HepG2 (cell line): ENCODE measurements around the gene MAPK8IP3. TPM values are rescaled to one million over a fixed set of nuclear protein-coding genes. Genes with fewer than 3 reads are reported as not detected.

Source experiments
- AGO1 ChIP-seq: fragments of 200-400 bp; formaldehyde crosslinking; IDR thresholded peaks from 2 replicates; pipeline ENCODE4 v1.6.1; 2017; ENCODE audit warnings: mild to moderate bottlenecking, low read depth, low read length, moderate library complexity; ENCODE audit not compliant: poor library complexity, severe bottlenecking
- ARNTL ChIP-seq: sonication (generic); formaldehyde crosslinking; IDR thresholded peaks from 2 replicates; pipeline ENCODE4 v1.4.0; 2020; ENCODE audit warnings: mild to moderate bottlenecking, missing genetic modification reagents
- BCL6 ChIP-seq: IDR thresholded peaks from 2 replicates; pipeline ENCODE4 v1.6.1; 2016; ENCODE audit warnings: missing genetic modification reagents, missing compliant biosample characterization
- CBX5 ChIP-seq: sonication (generic); formaldehyde crosslinking; IDR thresholded peaks from 2 replicates; pipeline ENCODE4 v1.4.0; 2020; ENCODE audit warnings: missing genetic modification reagents, borderline replicate concordance
- ISL2 ChIP-seq: sonication (generic); formaldehyde crosslinking; IDR thresholded peaks from 2 replicates; pipeline ENCODE4 v1.5.0; 2020; ENCODE audit warnings: missing genetic modification reagents
- MAZ ChIP-seq, 2 experiments: sonication (generic) in 1 of 2; formaldehyde crosslinking in 1 of 2; IDR thresholded peaks; 2 replicates each; pipeline versions ENCODE4 v1.5.0 to v1.6.1; 2012 to 2020; ENCODE audit warnings: low read depth in 2 of 2, mild to moderate bottlenecking in 2 of 2, borderline replicate concordance in 1 of 2, improper control_type of control experiment in 1 of 2, low read length in 1 of 2, missing genetic modification reagents in 1 of 2, moderate library complexity in 1 of 2
- NCOR1 ChIP-seq: fragments of 200-600 bp; sonication (generic); IDR thresholded peaks from 2 replicates; pipeline ENCODE4 v1.7.0; 2017; ENCODE audit warnings: antibody characterized with exemption, low read length, borderline replicate concordance
- NKX3-1 ChIP-seq: sonication (generic); formaldehyde crosslinking; IDR thresholded peaks from 2 replicates; pipeline ENCODE4 v1.5.0; 2020; ENCODE audit warnings: missing genetic modification reagents
- PAWR ChIP-seq: sonication (generic); formaldehyde crosslinking; IDR thresholded peaks from 2 replicates; pipeline ENCODE4 v1.4.0; 2020; ENCODE audit warnings: missing genetic modification reagents, mild to moderate bottlenecking, borderline replicate concordance
- PAXIP1 ChIP-seq: sonication (generic); formaldehyde crosslinking; conservative IDR thresholded peaks from 2 replicates; pipeline ENCODE4 v1.4.0; 2020; ENCODE audit warnings: mild to moderate bottlenecking, missing genetic modification reagents, moderate library complexity
- RBFOX2 ChIP-seq: fragments of 200-400 bp; formaldehyde crosslinking; IDR thresholded peaks from 2 replicates; pipeline ENCODE4 v1.6.1; 2017; ENCODE audit warnings: low read depth, mild to moderate bottlenecking, low read length
- RBM22 ChIP-seq: fragments of 200-400 bp; formaldehyde crosslinking; optimal IDR thresholded peaks from 2 replicates; pipeline ENCODE3; 2017; ENCODE audit warnings: mild to moderate bottlenecking, low read length, moderate library complexity
- RXRB ChIP-seq: IDR thresholded peaks from 2 replicates; pipeline ENCODE4 v1.6.1; 2016; ENCODE audit warnings: borderline replicate concordance, missing genetic modification reagents, missing compliant biosample characterization
- SIN3B ChIP-seq: fragments of 150-350 bp; IDR thresholded peaks from 2 replicates; pipeline ENCODE4 v1.6.1; 2014; ENCODE audit warnings: low read length
- TEAD2 ChIP-seq: sonication (generic); formaldehyde crosslinking; IDR thresholded peaks from 2 replicates; pipeline ENCODE4 v1.9.0; 2021; ENCODE audit warnings: missing genetic modification reagents
- ZNF256 ChIP-seq: sonication (generic); formaldehyde crosslinking; conservative IDR thresholded peaks from 2 replicates; pipeline ENCODE4 v1.4.0; 2020; ENCODE audit warnings: missing genetic modification reagents
- ZNF768 ChIP-seq: sonication (generic); formaldehyde crosslinking; IDR thresholded peaks from 2 replicates; pipeline ENCODE4 v1.4.0; 2020; ENCODE audit warnings: missing genetic modification reagents
- polyA plus RNA-seq, 8 experiments: library from polyadenylated mRNA; depleted of rRNA in 3 of 8; stranded (reverse) in 7 of 8; unstranded in 1 of 8; fragments of >200 nt; fragmentation: Illumina TruSeq in 4 of 8; extraction: Trizol in 4 of 8; gene quantifications; 2 replicates each; pipeline versions ENCODE4 v1.2.1 to v1.2.3, GENCODE V29; 2011 to 2016; ENCODE audit warnings: low read depth in 4 of 8, missing spikeins in 1 of 8, mixed read lengths in 1 of 8; ENCODE audit not compliant: insufficient read depth in 1 of 8
- total RNA-seq, 5 experiments: library from RNA; depleted of rRNA; stranded (reverse); fragments of >200 nt; fragmentation: Illumina TruSeq; extraction: Trizol; gene quantifications; 2 replicates each; pipeline ENCODE4 v1.2.3, GENCODE V29; 2016; ENCODE audit warnings: low read depth in 1 of 5
- TF ChIP-seq, protein P1 (sequence below): sonication (generic); formaldehyde crosslinking; IDR thresholded peaks from 2 replicates; pipeline ENCODE4 v1.4.0; 2020; ENCODE audit warnings: missing genetic modification reagents
- TF ChIP-seq, protein P2 (sequence below): sonication (generic); formaldehyde crosslinking; IDR thresholded peaks from 2 replicates; pipeline ENCODE4 v1.5.1; 2020; ENCODE audit warnings: mild to moderate bottlenecking, moderate library complexity, missing genetic modification reagents

The MAPK8IP3 gene
- total and polyA plus RNA-seq, 2 of the 13 experiments (the other 11 are each of a cell fraction or from before 2014, with no cell fraction given): 25.1 to 41.7 TPM

DNA sequence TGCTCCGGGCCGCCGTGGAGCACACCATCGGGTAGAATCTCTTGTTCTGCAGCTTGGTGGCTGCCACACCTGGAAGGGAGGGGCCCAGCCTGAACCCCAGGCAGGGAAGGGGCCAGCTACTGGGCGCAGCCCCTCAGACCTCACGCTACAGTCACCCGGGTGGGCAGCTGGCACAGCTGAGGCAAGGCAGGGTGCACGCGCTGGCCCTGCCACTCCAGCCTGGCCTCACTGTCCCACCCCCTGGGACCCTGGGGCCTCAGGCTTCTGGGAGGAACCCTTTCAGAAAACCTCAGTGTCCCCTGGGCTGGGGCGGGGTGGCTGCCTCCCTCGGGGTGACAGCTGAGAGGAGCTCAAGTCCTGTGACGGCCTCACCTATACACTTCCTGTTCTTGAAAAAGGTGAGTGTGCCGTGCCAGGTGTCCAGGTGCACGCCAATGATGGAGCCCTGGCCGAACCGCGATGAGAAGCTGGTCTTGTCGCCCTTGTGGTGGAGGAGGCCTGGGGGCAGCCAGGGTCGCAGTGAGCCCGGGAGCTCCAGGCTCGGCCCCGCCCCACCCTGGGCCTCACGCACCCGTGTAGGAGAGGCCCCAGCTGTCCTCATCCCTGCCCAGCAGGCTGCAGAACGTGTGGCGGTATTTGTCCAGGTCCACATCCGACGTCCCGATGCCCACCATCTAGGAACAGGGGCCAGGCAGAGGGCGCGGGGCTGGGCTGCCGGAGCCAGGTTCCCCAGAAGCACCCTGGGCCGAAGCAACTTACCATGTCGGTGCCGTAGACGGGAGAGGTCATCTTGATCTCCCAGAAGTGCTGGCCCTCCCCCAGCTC lies 71.6 kb downstream of the MAPK8IP3 start (continued):
- TF ChIP-seq AGO1 (peak; percentile 95), BCL6 (no peak), TEAD2 (CRISPR knock-in tag) (no peak), ZNF256 (no peak), RBM22 (peak; percentile 14), MAZ (IDR thresholded peaks at IDR 0.05; ENCODE audit: borderline replicate concordance, low read depth, low read length) (no peak), MAZ (CRISPR knock-in tag; IDR thresholded peaks at IDR 0.05; ENCODE audit: low read depth) (no peak), PAXIP1 (no peak), NKX3-1 (CRISPR knock-in tag) (no peak), ZNF768 (no peak), ISL2 (CRISPR knock-in tag) (no peak), CBX5 (CRISPR knock-in tag) (no peak), PAWR (CRISPR knock-in tag) (no peak), NCOR1 (no peak), RBFOX2 (peak; percentile 69), ARNTL (CRISPR knock-in tag) (no peak), RXRB (CRISPR knock-in tag) (no peak), SIN3B (no peak)
- TF ChIP-seq, protein P1, sequence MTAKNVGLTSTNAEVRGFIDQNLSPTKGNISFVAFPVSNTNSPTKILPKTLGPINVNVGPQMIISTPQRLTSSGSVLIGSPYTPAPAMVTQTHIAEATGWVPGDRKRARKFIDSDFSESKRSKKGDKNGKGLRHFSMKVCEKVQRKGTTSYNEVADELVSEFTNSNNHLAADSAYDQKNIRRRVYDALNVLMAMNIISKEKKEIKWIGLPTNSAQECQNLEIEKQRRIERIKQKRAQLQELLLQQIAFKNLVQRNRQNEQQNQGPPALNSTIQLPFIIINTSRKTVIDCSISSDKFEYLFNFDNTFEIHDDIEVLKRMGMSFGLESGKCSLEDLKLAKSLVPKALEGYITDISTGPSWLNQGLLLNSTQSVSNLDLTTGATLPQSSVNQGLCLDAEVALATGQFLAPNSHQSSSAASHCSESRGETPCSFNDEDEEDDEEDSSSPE: no peak
- TF ChIP-seq, protein P2, sequence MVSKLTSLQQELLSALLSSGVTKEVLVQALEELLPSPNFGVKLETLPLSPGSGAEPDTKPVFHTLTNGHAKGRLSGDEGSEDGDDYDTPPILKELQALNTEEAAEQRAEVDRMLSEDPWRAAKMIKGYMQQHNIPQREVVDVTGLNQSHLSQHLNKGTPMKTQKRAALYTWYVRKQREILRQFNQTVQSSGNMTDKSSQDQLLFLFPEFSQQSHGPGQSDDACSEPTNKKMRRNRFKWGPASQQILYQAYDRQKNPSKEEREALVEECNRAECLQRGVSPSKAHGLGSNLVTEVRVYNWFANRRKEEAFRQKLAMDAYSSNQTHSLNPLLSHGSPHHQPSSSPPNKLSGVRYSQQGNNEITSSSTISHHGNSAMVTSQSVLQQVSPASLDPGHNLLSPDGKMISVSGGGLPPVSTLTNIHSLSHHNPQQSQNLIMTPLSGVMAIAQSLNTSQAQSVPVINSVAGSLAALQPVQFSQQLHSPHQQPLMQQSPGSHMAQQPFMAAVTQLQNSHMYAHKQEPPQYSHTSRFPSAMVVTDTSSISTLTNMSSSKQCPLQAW (CRISPR knock-in tag): no peak
